Sigmoid colon (tissue), 7 donors: ENCODE measurements around the gene SOS1. TPM values are rescaled to one million over a fixed set of nuclear protein-coding genes. Genes with fewer than 3 reads are reported as not detected.

Experiments
- DNase-seq: peaks from one replicate; pipeline ENCODE4 v3.0.0-alpha.2; 2019
- H3K27ac ChIP-seq, 4 donors: fragments of 200-600 bp; sonication (generic); one replicate each; pipeline ENCODE4 v1.5.1; 2016 to 2019; ENCODE audit warnings: mild to moderate bottlenecking in 1 of 4
- H3K27me3 ChIP-seq, 3 donors: fragments of 200-600 bp; sonication (generic); one replicate each; pipeline ENCODE4 v1.5.1; 2019; ENCODE audit warnings: mild to moderate bottlenecking in 1 of 3
- H3K36me3 ChIP-seq, 4 donors: fragments of 200-600 bp; sonication (generic); one replicate each; pipeline ENCODE4 v1.5.1; 2016 to 2019
- H3K4me1 ChIP-seq, 4 donors: fragments of 200-600 bp; sonication (generic); one replicate each; pipeline ENCODE4 v1.5.1; 2017 to 2019
- H3K4me3 ChIP-seq, 4 donors: fragments of 200-600 bp; sonication (generic); one replicate each; pipeline ENCODE4 v1.5.1; 2017 to 2019; ENCODE audit warnings: mild to moderate bottlenecking in 2 of 4, moderate library complexity in 1 of 4
- H3K9me3 ChIP-seq, 4 donors: fragments of 200-600 bp in 3 of 4; sonication (generic) in 3 of 4; one replicate each; pipeline versions ENCODE4 v1.5.1 to v1.6.1; 2013 to 2019
- EP300 ChIP-seq, 4 donors: sonication (generic); formaldehyde crosslinking; IDR thresholded peaks; one replicate each; pipeline ENCODE4 v1.6.1; 2017; ENCODE audit warnings: antibody characterized with exemption in 4 of 4
- POLR2A ChIP-seq, 2 donors: fragments of 450-650 bp; IDR thresholded peaks; one replicate each; pipeline ENCODE4 v1.6.1; 2016; ENCODE audit warnings: antibody characterized with exemption in 2 of 2, mild to moderate bottlenecking in 2 of 2, moderate library complexity in 2 of 2
- POLR2AphosphoS5 ChIP-seq, 4 donors: sonication (generic); formaldehyde crosslinking; IDR thresholded peaks; one replicate each; pipeline ENCODE4 v1.6.1; 2017; ENCODE audit warnings: antibody characterized with exemption in 4 of 4
- WGBS, 2 donors: extraction: QIAGEN DNeasy Blood & Tissue Kit; methylation state at CpG; one replicate each; pipeline ENCODE4 v1.1.7; 2013; 5-methylcytosine and 5-hydroxymethylcytosine counted together
- intact Hi-C: fragments of 100-400 bp; cut with DNase I; formaldehyde crosslinking; loops from one replicate; pipeline ENCODE4 v1.15.1; 2023
- polyA plus RNA-seq, 3 donors: library from polyadenylated mRNA; stranded (reverse); fragments of 200-250 nt; gene quantifications; one replicate each; pipeline ENCODE4 v1.2.3, GENCODE V29; 2013
- total RNA-seq, 4 donors: library from RNA; depleted of rRNA; stranded (reverse); fragments of >200 nt; gene quantifications; one replicate each; pipeline ENCODE4 v1.1.0, GENCODE V29; 2016
- TF ChIP-seq, protein P1 (sequence below), 4 experiments: fragments of 450-650 bp in 3 of 4; fragments of 200-600 bp in 1 of 4; IDR thresholded peaks; one replicate each; pipeline ENCODE4 v1.5.1; 2016 to 2019; ENCODE audit warnings: antibody characterized with exemption in 4 of 4, mild to moderate bottlenecking in 3 of 4, moderate library complexity in 2 of 4
- donor health status: healthy with polysubstance abuse.
- donor health status: Bipolar disorder and iron deficiency.
- donor health status: healthy.

Gene SOS1
- total and polyA plus RNA-seq, 7 donors, result 5.4 to 72.0 (median 30.8) TPM

GRCh38 chr2:39152504-39152903, 31.7 kb upstream of the SOS1 start:
- no peak for TF ChIP-seq POLR2A (IDR thresholded peaks at IDR 0.05)
- TF ChIP-seq POLR2AphosphoS5 (IDR thresholded peaks at IDR 0.05), result no peak
- TF ChIP-seq, protein P1, sequence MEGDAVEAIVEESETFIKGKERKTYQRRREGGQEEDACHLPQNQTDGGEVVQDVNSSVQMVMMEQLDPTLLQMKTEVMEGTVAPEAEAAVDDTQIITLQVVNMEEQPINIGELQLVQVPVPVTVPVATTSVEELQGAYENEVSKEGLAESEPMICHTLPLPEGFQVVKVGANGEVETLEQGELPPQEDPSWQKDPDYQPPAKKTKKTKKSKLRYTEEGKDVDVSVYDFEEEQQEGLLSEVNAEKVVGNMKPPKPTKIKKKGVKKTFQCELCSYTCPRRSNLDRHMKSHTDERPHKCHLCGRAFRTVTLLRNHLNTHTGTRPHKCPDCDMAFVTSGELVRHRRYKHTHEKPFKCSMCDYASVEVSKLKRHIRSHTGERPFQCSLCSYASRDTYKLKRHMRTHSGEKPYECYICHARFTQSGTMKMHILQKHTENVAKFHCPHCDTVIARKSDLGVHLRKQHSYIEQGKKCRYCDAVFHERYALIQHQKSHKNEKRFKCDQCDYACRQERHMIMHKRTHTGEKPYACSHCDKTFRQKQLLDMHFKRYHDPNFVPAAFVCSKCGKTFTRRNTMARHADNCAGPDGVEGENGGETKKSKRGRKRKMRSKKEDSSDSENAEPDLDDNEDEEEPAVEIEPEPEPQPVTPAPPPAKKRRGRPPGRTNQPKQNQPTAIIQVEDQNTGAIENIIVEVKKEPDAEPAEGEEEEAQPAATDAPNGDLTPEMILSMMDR (IDR thresholded peaks at IDR 0.05), result no peak
- no peak for TF ChIP-seq EP300 (IDR thresholded peaks at IDR 0.05)

GRCh38 chr2:39150890-39151497, 30.1 kb upstream of the SOS1 start:
- no peaks in the 10 kb centered on the region for H3K9me3 ChIP-seq
- H3K27ac ChIP-seq, result no peak overlapping the region
- no peaks in the 10 kb centered on the region for H3K36me3 ChIP-seq
- no peaks in the 10 kb centered on the region for H3K27me3 ChIP-seq
- H3K4me1 ChIP-seq, result no peaks in the 10 kb centered on the region
- H3K4me3 ChIP-seq, result no peak overlapping the region
- intact Hi-C loops, result no loop called here
- 49 to 77% methylated on average over 9 of the region's 9 CpGs for WGBS, 2 donors
- no peak for TF ChIP-seq POLR2A (IDR thresholded peaks at IDR 0.05)
- TF ChIP-seq, protein P1 (IDR thresholded peaks at IDR 0.05), result no peak
- no peak for TF ChIP-seq EP300 (IDR thresholded peaks at IDR 0.05)
- TF ChIP-seq POLR2AphosphoS5 (IDR thresholded peaks at IDR 0.05), result no peak
- DNase-seq, result no peak

More at GRCh38 chr2:39152504-39152903, 31.7 kb upstream of the SOS1 start:
- intact Hi-C loops, result no loop called here
- no peaks in the 10 kb centered on the region for H3K27me3 ChIP-seq
- no peak for DNase-seq
- H3K27ac ChIP-seq, result no peak overlapping the region
- H3K4me1 ChIP-seq, result no peaks in the 10 kb centered on the region
- 84 to 87% methylated on average over 2 of the region's 2 CpGs for WGBS, 2 donors
- no peaks in the 10 kb centered on the region for H3K9me3 ChIP-seq
- no peak overlapping the region for H3K4me3 ChIP-seq
- H3K36me3 ChIP-seq, result no peaks in the 10 kb centered on the region

GRCh38 chr2:39150102-39150562, 29.3 kb upstream of the SOS1 start:
- Histone ChIP-seq H3K27me3 (no peaks in the 10 kb centered on the region), H3K4me3 (no peak overlapping the region), H3K27ac (no peak overlapping the region), H3K9me3 (no peaks in the 10 kb centered on the region), H3K4me1 (no peaks in the 10 kb centered on the region), H3K36me3 (no peaks in the 10 kb centered on the region)
- intact Hi-C loops, result no loop called here
- DNase-seq, result no peak
- TF ChIP-seq EP300 (IDR thresholded peaks at IDR 0.05) (no peak), POLR2A (IDR thresholded peaks at IDR 0.05) (no peak), POLR2AphosphoS5 (IDR thresholded peaks at IDR 0.05) (no peak)
- TF ChIP-seq, protein P1 (IDR thresholded peaks at IDR 0.05), result no peak
- 95 to 97% methylated on average over 6 of the region's 6 CpGs for WGBS, 2 donors

GRCh38 chr2:39146630-39147029, 25.8 kb upstream of the SOS1 start:
- TF ChIP-seq, protein P1 (IDR thresholded peaks at IDR 0.05), result no peak
- TF ChIP-seq POLR2A (IDR thresholded peaks at IDR 0.05) (no peak), EP300 (IDR thresholded peaks at IDR 0.05) (no peak), POLR2AphosphoS5 (IDR thresholded peaks at IDR 0.05) (no peak)
- Histone ChIP-seq H3K27ac (no peak overlapping the region), H3K9me3 (no peaks in the 10 kb centered on the region), H3K36me3 (no peaks in the 10 kb centered on the region), H3K4me3 (no peak overlapping the region), H3K4me1 (peaks cover 0 to 7% (median 3%) of the 10 kb centered on the region in 4 donors), H3K27me3 (no peaks in the 10 kb centered on the region)
- intact Hi-C loops, result no loop called here
- DNase-seq, result no peak
